NK-92 (cell line): ENCODE results near the gene TMEM134.
A peak's percentile ranks its signal among the peaks of the same experiment; 100 is the strongest.
"Not testable (repeated sequence)": the region's sequence is repeated elsewhere in the genome, so short reads cannot be mapped to it uniquely, and the experiment has no call there.

Experiments used
- DNase-seq: peaks from one replicate; lab custom pipeline; 2025; ENCODE audit not compliant: unreplicated experiment; lab: John Stamatoyannopoulos, UW

TMEM134 gene

DNA sequence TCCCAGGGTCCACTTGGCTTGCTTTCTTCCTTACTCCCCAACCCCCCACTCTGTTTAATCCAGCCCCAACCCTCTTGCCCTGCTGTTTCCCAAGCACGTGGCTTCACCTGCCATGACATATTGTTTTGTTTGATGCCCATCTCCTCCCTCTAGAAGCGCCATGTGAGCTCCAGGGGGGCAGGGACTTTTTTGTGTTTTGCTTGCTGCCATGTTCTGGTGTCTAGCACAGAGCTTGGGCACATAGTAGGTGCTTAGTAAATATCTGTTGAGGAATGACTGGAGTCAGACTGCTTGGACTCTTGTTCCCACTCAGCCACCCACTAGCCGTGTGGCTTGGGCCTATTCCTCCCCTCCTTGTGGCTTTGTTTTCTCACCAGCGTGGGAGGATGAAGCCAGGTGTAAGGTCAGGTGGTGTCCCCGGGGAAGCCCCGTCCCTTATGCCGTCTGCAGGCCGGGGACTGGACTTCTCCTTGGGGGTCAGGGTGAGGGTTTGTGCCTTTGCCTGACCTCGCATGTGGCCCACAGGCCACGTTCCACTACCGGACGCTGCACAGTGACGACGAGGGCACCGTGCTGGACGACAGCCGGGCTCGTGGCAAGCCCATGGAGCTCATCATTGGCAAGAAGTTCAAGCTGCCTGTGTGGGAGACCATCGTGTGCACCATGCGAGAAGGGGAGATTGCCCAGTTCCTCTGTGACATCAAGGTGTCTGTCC, 17.6 kb upstream of the TMEM134 start:
- no peak for DNase-seq

DNA sequence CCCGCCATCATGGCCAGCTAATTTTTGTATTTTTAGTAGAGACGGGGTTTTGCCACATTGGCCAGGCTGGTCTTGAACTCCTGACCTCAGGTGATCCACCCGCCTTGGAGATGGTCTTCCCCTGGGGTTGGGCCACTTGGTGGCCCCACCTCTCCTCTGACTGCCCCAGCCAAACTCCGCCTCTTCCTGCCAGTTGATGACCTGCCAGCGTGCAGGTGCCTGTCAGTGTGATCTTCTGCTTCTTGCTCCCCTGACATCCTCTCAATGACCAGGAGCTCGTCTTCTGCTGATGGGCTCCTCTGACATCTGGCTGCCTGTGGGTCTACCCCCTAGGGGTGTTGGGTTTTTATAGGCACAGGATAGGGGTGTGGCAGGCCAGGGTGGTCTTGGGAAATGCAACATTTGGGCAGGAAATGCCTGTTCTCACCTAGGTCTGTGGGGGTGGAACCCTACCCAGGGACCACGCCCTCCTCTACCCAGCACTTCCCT, 16.9 kb upstream of the TMEM134 start:
- not testable (repeated sequence) for DNase-seq

DNA sequence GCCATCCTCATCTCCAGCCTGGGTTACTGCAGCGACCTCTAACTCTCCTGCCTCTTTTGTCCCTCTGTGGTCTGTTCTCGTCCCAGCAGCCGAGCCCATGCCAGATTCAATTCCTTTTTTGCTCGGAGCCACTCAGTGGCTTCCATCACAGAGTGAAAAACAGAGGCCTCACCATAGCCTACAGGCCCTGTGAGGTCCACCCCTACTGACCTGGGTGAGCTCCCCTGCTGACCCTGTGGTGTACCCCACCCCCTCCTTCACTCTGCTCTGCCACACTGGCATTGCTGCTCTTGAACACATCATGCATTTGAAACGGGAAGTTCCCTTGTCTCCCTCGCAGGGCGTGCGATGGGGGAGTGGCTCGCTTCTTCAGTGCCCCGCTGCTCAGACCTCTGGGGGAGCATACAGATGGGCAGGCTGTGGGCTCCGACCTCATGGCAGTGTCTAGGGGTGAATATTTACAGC, 15.8 kb upstream of the TMEM134 start:
- no peak for DNase-seq

DNA sequence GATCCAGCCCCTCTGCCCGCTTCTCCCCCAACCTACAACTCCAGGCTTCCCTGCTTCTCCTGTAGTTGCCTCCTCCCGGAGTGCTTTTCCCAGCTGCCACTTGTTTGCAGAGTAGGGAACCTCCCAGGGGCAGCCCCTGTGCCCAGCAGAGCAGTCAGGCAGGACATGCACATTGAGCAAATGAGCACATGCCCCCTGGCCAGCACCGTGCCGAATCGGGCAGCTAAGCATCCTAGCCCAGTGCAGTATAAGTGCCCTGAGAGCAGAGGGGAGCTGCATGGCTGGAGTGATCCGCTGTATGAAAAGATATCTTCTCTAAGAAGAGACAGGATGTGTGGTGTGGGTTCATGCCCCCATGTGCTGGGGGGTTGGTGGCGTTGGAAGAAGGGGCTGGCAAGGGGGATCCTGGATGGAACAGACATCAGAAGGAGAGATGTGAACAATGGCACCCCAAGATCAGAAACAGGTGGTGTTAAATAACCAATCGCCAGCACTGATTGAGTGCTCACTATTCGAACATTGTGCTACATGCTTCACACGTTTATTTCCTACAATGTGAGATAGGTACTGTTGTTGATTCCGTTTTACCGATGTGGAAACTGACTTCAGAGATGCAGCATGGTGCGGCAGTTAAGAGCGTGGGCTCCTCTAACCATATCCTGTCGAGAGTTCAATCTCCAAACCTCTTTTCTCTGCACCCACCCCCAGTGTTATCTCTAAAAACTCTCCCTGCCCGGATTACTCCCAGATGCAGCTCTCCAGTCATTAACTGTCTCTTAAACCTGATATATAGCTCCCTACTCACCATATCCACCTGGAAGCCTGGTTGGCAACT, 15.0 kb upstream of the TMEM134 start:
- DNase-seq, result no peak

DNA sequence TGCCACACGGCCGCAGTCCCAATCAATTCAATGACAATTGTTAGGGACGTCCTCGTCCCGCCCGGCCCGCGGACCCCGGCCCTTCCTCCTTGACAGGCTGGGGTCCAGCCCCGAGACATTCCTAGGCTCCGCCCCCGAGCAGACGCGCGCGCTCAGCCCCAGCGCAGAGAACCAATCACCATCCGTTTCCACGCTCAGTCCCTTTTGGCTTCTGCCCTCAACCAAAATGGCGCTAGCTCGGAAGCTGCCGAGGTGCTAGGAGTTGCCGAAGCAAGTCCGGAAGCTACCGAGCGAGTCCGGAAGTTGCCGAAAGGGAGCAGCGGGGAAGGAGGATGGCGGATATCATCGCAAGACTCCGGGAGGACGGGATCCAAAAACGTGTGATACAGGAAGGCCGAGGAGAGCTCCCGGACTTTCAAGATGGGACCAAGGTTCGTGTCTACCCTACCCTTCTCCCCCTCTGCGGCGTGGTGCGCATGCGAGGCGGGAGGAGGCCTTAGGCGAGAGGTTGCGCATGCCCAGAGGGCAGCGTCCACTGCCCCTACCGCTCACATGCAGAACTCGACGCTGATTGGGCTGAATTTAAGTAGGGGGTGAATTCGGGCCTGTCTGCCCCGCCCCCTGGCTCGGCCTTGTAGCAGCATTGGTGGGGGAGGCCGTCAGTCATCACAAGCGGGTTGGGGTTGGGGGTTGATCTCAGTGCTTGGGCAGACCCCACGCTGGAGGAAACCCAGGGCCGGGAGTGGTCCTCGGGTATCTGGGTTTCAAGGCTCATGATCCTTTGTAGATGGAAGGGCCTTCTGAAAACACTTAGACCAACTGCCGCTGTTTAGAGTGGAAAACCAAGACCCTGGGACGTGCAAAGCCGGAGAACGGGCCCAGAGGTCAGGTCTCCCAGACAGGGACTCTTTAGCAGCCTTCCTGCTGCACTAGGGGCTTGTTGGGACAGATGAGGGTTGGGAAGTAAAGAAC, 14.1 kb upstream of the TMEM134 start, which contains the start of gene AIP:
Gene AIP (plus strand): TSS at position 200 of the 972 bp plus-strand sequence. CDS start 133 bp downstream, at position 333.
- peak; percentile 76 for DNase-seq

DNA sequence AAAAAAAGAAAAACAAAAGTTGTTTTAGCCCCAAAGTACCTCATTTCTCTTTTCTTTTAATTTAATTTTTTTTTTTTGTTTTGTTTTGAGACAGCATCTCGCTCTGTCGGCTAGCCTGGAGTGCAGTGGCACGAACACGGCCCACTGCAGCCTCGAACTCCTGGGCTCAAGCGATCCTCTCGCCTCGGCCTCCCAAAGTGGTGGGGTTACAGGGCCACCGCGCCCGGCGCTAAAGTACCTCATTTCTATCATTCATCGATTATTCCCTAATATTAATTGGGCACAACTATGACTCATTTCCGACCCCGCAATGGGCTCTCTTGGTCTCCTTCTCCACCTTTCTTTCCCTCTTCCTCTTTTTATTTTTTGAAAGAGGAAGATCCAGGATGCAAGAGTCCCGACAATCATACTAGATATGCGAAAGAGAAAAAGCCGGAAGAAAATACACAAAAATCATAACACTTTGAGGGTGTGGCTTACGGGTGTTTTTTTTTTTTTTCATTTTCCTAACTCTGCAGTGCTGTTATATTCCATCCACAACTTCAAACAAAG, 13.3 kb upstream of the TMEM134 start:
- no peak for DNase-seq

- DNase-seq, result not testable (repeated sequence)
Measured at GRCh38 chr11:67477344-67478050, 8.4 kb upstream of the TMEM134 start.

DNA sequence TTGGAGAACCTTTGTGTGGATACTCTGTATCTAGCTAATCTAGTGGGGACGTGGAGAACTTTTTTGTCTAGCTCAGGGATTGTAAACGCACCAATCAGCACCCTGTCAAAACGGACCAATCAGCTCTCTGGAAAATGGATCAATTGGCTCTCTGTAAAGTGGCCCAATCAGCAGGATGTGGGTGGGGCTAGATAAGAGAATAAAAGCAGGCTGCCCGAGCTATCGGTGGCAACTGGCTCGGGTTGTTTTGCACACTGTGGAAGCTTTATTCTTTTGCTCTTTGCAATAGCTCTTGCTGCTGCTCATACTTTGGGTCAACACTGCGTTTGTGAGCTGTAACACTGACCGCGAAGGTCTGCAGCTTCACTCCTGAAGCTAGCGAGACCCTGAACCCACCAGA, 7.6 kb upstream of the TMEM134 start:
- DNase-seq, result not testable (repeated sequence)

- no peak for DNase-seq
Measured at GRCh38 chr11:67472882-67473281, 3.8 kb upstream of the TMEM134 start.

- no peak for DNase-seq
Measured at GRCh38 chr11:67470337-67471002, 1.4 kb upstream of the TMEM134 start.

GRCh38 chr11:67469508-67469811, 409 bp upstream of the TMEM134 start:
- no peak for DNase-seq

GRCh38 chr11:67468456-67468758, 644 bp downstream of the TMEM134 start:
- DNase-seq, result no peak

- DNase-seq, result no peak
Measured at GRCh38 chr11:67468056-67468455, 995 bp downstream of the TMEM134 start.

GRCh38 chr11:67466962-67467771, 1.9 kb downstream of the TMEM134 start:
- no peak for DNase-seq

DNA sequence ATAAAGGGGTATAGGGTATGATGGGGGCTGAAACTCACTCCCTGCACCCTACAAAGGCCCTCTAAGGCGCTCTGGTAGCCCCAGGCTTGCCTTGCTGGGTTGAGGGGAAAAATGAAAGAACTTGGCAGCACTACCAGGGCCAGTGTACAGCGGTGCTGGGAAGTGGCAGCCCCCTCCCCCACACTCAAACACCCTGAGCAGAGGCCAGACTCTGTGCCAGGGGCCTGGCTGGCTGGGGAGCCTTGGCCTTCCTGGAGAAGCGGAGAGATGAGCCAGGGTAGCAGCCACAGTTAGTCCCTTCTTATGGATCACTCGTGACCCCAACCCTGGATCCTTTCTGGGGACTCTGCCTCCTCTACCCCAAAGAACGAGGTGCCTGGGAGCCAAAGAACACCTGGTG, 2.7 kb downstream of the TMEM134 start:
- no peak for DNase-seq

- not testable (repeated sequence) for DNase-seq
Measured at GRCh38 chr11:67465530-67465929, 3.5 kb downstream of the TMEM134 start.

DNA sequence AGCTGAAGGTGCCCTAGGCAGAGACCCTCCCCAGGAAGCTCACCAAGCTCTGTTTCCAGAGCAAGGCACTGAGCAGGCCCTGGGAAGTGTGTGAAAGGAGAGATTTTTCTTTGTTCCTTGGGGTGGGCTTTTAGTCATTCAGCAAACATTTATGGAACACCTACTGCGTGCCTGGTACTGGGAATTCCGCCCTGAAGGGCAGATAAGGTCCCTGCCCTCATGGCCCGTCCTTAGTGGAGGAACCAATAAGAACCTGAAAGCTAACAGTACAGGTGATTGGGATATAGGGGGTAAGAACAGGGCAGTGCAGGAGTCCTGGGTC, 3.9 kb downstream of the TMEM134 start:
- DNase-seq, result no peak

DNA sequence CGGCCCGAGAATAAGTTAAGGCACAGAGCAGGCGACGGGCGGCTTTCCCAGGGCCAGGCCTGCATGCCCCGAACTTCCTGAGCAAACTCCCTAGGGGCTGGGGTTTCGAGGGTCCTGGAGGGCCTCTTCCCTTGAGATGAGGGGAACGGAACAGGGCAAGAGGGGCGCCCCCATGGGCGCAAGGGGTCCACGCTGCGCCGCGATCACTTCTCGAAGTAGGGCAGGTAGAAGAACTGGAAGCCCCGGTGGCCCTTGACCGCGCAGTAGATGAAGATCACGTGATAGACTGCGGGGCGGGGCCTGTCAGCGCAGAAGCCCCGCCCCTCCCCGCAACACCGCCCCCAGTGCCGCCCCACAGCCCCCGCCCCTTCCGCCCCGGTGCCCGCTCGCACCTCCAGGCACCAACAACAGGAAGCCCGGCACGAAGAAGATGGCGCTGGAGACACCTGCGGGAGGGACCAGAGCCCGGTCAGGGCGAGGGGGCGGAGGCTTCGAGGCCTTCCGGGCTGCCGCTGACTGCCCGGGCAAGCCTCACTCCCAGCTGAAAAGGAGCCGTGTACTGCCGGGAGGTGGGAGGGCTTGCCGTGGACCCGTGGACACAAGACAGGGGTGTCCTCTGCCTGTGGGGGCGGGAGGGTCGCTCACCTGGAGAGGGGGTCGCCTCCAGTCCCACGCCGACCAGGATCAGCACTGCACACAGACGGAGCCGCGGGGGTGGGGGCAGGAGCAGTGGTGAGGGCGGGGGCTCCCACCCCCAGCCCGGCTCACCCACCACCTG, 4.5 kb downstream of the TMEM134 start:
- peak; percentile 67 for DNase-seq
